ENCODE results near the gene BLOC1S3.

The BLOC1S3 gene

GRCh38 chr19:45168767-45169351 is 9.7 kb upstream of the BLOC1S3 start:
- no peak for DNase-seq (ENCODE audit: extremely low read depth, insufficient read length)
- Histone ChIP-seq H3K36me3 (ENCODE audit: control insufficient read depth, insufficient read depth, low read length) (peaks cover 5% of the 10 kb centered on the region), H3K4me3 (replicated peaks; ENCODE audit: low read depth, low read length) (no peak overlapping the region), H3K27me3 (replicated peaks; ENCODE audit: control insufficient read depth, insufficient read depth, low read length) (no peaks in the 10 kb centered on the region)
- no peak for TF ChIP-seq CTCF (IDR thresholded peaks at IDR 0.05; ENCODE audit: insufficient read depth, low read length, poor library complexity, severe bottlenecking)

GRCh38 chr19:45169602-45170001 is 9.0 kb upstream of the BLOC1S3 start:
- no peak for DNase-seq (ENCODE audit: extremely low read depth, insufficient read length)
- no peak for TF ChIP-seq CTCF (IDR thresholded peaks at IDR 0.05; ENCODE audit: insufficient read depth, low read length, poor library complexity, severe bottlenecking)
- H3K4me3 ChIP-seq (replicated peaks; ENCODE audit: low read depth, low read length): no peak overlapping the region
- peaks cover 5% of the 10 kb centered on the region for H3K36me3 ChIP-seq (ENCODE audit: control insufficient read depth, insufficient read depth, low read length)
- H3K27me3 ChIP-seq (replicated peaks; ENCODE audit: control insufficient read depth, insufficient read depth, low read length): no peaks in the 10 kb centered on the region

- peaks cover 5% of the 10 kb centered on the region for H3K36me3 ChIP-seq (ENCODE audit: control insufficient read depth, insufficient read depth, low read length)
- no peak for TF ChIP-seq CTCF (IDR thresholded peaks at IDR 0.05; ENCODE audit: insufficient read depth, low read length, poor library complexity, severe bottlenecking)
- H3K27me3 ChIP-seq (replicated peaks; ENCODE audit: control insufficient read depth, insufficient read depth, low read length): no peaks in the 10 kb centered on the region
- H3K4me3 ChIP-seq (replicated peaks; ENCODE audit: low read depth, low read length): no peak overlapping the region
- DNase-seq (ENCODE audit: extremely low read depth, insufficient read length): no peak
These were observed 8.2 kb upstream of the BLOC1S3 start for GRCh38 chr19:45170146-45171106.

GRCh38 chr19:45171211-45171623 is 7.4 kb upstream of the BLOC1S3 start:
- H3K27me3 ChIP-seq (replicated peaks; ENCODE audit: control insufficient read depth, insufficient read depth, low read length): no peaks in the 10 kb centered on the region
- no peak for TF ChIP-seq CTCF (IDR thresholded peaks at IDR 0.05; ENCODE audit: insufficient read depth, low read length, poor library complexity, severe bottlenecking)
- no peak for DNase-seq (ENCODE audit: extremely low read depth, insufficient read length)
- H3K4me3 ChIP-seq (replicated peaks; ENCODE audit: low read depth, low read length): no peak overlapping the region
- H3K36me3 ChIP-seq (ENCODE audit: control insufficient read depth, insufficient read depth, low read length): peaks cover 5% of the 10 kb centered on the region

GRCh38 chr19:45172173-45172572 is 6.4 kb upstream of the BLOC1S3 start:
- no peak for DNase-seq (ENCODE audit: extremely low read depth, insufficient read length)
- Histone ChIP-seq H3K36me3 (ENCODE audit: control insufficient read depth, insufficient read depth, low read length) (peaks cover 5% of the 10 kb centered on the region), H3K4me3 (replicated peaks; ENCODE audit: low read depth, low read length) (no peak overlapping the region), H3K27me3 (replicated peaks; ENCODE audit: control insufficient read depth, insufficient read depth, low read length) (no peaks in the 10 kb centered on the region)
- no peak for TF ChIP-seq CTCF (IDR thresholded peaks at IDR 0.05; ENCODE audit: insufficient read depth, low read length, poor library complexity, severe bottlenecking)
